GM18511 (cell line): ENCODE data around the gene CAPRIN1.

Source experiments
- ATAC-seq: cut with Tn5 transposase; IDR thresholded peaks from one replicate; pipeline ENCODE4 v1.9.1; 2021; ENCODE audit warnings: mild to moderate bottlenecking, moderate library complexity; ENCODE audit not compliant: unreplicated experiment

CAPRIN1 gene

GRCh38 chr11:34139346-34139745, 87.8 kb downstream of the CAPRIN1 start:
- ATAC-seq: no peak

GRCh38 chr11:34140149-34140548, 88.6 kb downstream of the CAPRIN1 start:
- ATAC-seq: no peak

GRCh38 chr11:34143048-34143447, 91.5 kb downstream of the CAPRIN1 start:
- ATAC-seq: no peak

GRCh38 chr11:34145073-34145472, 93.5 kb downstream of the CAPRIN1 start:
- peak; percentile 70 for ATAC-seq

GRCh38 chr11:34145847-34146381, 94.4 kb downstream of the CAPRIN1 start:
- peak; percentile 68 for ATAC-seq

GRCh38 chr11:34146411-34146810, 94.9 kb downstream of the CAPRIN1 start:
- no peak for ATAC-seq

- no peak for ATAC-seq
These were observed 95.3 kb downstream of the CAPRIN1 start for GRCh38 chr11:34146866-34147265.

GRCh38 chr11:34147581-34147980, 96.0 kb downstream of the CAPRIN1 start:
- ATAC-seq: no peak

GRCh38 chr11:34148504-34149165, 97.1 kb downstream of the CAPRIN1 start:
- ATAC-seq: no peak

GRCh38 chr11:34149274-34149673, 97.7 kb downstream of the CAPRIN1 start:
- no peak for ATAC-seq

GRCh38 chr11:34149786-34150185, 98.3 kb downstream of the CAPRIN1 start:
- ATAC-seq: no peak

- ATAC-seq: no peak
These were observed 99.1 kb downstream of the CAPRIN1 start for GRCh38 chr11:34150494-34151151.
